ENCODE results near the gene PAM.

DNA sequence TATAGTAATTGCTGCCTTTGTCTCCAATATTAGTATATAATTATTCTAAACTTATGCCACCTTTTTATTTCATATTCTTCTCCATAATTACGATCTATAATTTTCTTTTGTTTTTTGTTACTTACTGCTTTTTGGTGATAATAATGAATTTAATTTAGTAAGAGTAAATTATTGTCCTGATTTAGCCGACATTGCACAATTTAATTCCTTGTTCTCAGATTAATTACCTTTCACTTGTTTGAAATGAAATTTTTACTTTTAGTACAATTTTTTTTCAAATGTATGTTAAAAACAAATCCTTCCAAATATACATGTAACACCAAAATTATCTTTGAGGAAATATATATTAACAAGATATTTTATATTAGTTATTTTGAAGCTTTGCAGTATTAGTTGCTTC lies 201.5 kb downstream of the PAM start:
- TF ChIP-seq, protein P1, sequence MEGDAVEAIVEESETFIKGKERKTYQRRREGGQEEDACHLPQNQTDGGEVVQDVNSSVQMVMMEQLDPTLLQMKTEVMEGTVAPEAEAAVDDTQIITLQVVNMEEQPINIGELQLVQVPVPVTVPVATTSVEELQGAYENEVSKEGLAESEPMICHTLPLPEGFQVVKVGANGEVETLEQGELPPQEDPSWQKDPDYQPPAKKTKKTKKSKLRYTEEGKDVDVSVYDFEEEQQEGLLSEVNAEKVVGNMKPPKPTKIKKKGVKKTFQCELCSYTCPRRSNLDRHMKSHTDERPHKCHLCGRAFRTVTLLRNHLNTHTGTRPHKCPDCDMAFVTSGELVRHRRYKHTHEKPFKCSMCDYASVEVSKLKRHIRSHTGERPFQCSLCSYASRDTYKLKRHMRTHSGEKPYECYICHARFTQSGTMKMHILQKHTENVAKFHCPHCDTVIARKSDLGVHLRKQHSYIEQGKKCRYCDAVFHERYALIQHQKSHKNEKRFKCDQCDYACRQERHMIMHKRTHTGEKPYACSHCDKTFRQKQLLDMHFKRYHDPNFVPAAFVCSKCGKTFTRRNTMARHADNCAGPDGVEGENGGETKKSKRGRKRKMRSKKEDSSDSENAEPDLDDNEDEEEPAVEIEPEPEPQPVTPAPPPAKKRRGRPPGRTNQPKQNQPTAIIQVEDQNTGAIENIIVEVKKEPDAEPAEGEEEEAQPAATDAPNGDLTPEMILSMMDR (IDR thresholded peaks at IDR 0.05) = no peak
- no peak for TF ChIP-seq POLR2A (IDR thresholded peaks at IDR 0.05)
